NCI-H524 treated with DMSO at 0.1 percent for 48 hours (cell line): ENCODE results near the gene LRRC8B.

Source experiments
- DNase-seq: peaks from one replicate; lab custom pipeline; 2025; lab: John Stamatoyannopoulos, UW

Gene LRRC8B

DNA sequence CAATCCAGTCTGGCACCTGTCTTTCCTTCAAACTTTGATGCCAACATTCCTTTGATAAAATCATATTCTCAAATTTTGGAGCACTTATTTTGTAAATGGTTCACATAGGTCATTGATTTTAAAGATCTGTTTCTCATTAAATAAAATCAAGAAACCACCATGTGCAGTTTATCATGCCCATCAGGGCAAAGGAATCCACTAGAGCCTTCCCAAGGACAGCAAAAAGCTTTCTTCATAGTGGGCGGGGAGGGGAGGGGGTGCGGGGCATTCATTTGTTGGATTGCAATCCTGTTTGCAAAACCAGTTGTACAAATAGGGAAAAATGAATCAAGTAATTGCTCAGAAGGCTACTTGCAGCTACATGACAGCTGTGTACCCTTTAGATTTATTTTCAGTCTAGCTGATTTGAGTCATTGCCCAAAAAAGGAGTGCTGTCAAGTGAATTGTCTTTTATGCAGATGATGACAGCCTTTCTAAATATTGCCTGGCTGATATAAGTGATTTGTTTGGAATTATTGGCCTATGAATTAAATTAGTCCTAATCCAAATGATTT is 23.0 kb downstream of the LRRC8B start:
- no peak for DNase-seq

DNA sequence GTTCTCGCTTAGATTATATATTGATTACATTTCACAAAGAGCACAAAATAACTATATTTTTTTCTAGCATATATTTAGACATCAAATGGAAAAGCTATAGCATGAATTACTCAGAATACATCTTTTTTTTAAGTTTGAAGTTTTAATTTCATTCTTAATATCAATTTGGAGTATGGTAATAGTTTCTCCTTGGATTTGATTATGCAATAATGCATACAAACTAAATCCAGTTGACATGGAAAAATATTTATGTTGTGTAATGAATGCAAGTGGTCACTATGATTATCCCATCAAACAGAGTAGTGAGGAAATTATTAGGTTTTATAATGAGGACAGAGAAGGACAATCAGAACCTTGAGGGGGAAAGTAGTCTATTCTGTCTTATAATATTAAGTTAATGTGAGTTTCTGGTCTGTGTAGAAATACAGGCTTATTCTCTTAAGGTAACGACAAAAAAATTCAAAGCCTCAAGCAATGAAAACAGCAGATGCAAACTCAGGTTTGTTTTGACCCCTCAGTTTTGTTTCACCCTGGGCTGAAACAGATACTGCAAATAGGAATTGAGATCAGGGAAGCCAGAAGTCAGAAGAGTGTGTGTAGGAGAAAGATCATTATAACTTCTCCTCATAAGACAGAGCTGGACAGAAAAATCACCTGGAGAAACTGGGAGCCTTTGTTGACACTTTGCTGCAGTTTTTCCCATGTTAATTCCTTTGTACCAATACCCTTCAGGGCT is 23.7 kb downstream of the LRRC8B start:
- no peak for DNase-seq

DNA sequence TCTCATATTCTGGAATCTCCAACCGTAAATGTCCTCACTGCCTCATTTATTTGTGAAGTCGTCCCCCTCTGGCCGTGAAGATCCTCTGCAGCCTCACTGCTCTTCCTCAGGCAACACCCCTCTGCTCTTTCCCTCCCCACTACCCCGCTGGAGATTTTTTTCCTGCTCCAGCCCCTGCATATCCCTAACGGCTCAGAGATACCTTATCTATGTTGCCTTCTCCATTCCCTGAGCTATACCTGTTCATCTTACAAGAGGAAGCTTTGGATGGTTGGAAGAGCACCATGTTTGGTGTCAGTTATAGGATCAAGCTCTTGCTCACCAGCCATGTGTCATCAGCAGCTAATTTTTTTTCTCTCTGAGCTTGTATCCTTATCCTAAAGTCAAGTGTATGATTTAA is 26.4 kb downstream of the LRRC8B start:
- DNase-seq, result no peak

GRCh38 chr1:89552471-89553081 is 27.9 kb downstream of the LRRC8B start:
- no peak for DNase-seq

DNA sequence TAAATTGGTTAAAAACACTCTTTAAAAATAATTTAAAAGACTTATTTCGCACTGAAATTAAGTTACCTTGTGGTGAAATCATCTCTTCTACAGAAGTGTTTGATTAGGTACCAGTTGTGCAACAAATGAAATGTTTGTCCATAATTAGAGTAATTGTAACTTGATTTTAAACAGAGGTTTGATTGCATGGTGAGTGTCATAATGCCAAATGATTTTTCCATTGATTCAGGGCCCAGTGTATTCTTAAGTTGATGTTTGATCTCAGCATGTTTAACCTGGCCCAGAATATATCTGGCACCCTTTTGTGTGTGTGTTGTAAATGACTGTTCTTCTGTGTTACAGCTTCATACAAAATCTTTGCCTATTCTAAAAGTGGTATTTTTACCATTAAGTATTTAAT is 28.5 kb downstream of the LRRC8B start:
- DNase-seq, result no peak

- no peak for DNase-seq
Measured at GRCh38 chr1:89555550-89555949, 30.9 kb downstream of the LRRC8B start.

DNA sequence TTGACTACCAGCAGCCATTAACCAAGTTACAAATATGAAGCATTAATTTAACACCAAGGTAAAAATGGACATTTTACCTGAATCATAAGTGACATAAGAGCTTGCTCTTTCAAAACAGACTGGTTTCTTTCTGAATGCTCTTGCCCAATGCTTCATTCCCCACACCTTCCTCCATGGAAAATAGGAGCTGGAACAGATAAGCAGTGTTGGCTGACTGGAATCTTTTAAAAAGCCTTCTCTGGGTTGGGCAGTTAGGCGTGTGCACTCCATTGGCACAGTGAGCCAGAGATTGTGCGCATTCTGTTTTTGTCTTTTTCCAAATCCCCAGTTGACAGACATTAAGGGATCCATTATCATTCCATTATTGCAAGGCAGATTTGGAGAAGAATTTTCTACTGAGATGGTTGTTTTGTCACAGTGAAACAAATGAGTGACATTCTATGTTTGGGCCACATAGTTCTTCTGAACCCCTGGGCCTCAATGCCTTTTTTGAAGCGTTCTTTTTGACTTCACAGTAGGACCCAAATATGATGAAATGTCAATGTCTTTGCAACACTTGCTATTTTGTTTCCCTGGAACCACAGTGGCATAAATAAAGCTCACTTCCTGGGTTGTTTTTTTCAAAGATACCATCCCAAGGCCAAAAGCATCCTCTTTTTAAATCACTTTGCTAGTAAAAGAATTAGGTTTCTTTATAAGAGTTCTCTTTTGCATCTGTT is 32.3 kb downstream of the LRRC8B start:
- no peak for DNase-seq

DNA sequence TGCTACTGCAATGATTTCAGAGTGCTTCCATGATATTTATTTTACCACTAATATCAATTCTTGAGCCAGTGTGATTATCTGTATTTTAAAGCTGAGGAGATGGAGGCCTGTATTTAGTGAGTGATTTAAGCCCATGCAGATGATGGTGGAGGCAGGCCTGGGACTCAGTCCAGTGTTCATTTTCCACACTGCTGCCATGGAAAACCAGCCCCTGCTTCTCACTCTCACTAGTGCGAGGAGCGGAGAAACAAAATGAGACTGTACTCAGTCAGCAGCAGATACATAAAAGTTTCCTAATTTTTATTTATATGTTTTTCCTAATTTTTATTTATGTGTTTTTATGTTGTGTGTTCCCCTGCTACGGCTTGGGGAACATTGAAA is 32.8 kb downstream of the LRRC8B start:
- DNase-seq, result no peak

GRCh38 chr1:89557956-89558355 is 33.3 kb downstream of the LRRC8B start:
- no peak for DNase-seq

DNA sequence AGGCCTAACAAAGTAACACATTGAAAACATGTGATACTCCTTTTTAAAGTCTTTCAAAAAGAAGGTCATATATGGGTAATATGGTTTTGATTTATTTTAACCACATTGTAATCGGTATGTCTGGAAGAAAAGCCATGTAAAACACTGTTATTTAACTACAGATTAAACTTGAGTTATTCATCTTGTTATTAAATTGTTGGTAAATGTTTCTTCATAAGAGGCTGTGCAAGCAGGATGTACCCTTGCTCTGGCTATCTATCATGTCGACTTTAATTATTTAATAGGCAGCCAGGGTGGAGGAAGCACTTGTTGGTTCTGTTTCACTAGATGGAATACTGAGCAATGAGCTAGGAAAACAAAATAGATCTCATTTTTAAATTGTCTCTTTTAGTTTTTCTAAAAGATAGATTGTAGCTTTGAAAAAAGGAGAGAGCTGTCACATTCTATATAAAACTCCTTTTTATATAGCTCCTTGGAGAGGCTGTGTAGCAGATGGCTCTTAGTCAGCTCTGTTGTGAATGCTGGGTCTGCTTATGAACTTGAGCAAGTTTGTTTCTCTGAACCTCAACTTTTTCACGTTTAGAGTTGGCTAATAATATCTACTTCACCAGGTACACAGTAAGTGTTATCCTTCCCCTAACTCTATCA is 39.5 kb downstream of the LRRC8B start:
- peak; percentile 10 for DNase-seq

DNA sequence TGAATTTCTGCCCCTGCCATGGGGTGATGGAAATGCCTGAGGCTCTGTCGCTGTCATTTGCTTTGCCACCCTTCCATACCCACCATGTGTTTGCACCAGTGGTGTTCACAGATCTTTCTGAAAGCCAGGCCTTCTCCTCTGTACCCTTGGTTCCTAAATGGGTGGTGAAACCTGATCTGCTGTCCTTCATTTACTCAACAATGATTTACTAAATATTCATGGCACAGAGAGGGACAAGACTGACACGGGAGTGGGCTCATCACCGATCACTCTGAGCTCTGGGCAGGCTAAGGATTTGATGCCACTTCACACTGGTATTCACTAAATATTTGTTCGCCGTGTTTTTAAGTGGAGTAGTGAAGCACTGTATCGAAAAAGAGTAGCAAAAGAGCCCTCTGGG is 40.9 kb downstream of the LRRC8B start:
- DNase-seq, result no peak

DNA sequence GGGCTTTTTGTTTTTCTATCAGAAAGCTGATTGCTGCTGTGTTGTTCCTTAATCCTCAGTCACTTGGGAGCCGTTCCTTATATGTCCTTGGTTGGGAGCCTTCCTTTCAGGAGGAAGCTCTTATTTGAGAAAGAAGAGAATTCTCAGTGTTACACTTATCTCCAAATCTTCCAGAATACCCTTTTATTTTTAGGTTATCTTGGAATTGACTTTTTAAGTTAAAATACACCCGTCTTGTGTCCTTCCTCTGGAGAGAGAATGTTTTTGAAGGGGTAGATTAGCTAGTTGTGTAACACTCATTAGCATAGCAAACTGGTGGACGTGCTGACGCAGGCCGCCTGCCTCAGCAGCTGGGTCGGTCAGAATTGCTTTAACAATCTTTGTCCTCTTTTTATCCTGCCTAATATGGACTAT is 42.1 kb downstream of the LRRC8B start:
- DNase-seq, result peak; percentile 69

DNA sequence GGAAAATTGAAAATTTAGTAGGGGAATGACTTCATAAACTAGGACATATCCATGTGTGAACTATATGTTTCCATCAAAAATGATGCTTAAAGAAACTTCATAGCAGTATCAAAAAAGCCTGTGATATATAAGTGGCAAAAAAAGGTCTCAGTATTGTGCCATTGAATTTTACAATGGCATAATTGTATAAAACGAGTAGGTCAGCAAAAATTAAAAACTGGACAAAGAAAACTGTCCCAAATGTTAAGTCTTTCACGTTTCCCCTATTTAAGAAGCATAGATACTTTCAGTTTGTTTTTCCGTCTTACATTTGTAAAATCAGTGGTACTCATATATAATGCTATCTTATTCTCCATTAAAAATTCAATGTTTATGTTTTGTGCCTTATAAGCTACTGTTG is 43.2 kb downstream of the LRRC8B start:
- DNase-seq, result no peak

DNA sequence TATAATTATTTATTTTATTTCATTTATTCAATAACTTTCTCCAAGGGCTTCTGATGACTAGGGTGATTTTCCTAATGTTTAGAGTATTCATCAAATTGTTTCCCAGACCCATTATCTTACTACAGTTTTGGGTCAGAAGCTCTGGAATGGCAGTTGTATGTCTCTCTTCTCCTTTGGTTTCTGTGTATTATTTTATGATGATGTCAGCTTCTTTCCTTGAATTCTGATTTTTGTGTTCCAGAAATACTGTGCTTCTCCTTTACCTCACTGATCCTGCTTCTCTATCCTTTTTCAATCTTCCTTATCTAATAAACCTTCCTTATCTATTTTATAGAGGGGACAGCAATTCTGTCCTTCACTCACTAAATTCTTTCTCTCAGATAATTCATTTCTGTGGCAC is 48.8 kb downstream of the LRRC8B start:
- DNase-seq, result no peak

- DNase-seq, result no peak
Measured at GRCh38 chr1:89574621-89575020, 50.0 kb downstream of the LRRC8B start.

- DNase-seq, result no peak
Measured at GRCh38 chr1:89575207-89575606, 50.6 kb downstream of the LRRC8B start.

DNA sequence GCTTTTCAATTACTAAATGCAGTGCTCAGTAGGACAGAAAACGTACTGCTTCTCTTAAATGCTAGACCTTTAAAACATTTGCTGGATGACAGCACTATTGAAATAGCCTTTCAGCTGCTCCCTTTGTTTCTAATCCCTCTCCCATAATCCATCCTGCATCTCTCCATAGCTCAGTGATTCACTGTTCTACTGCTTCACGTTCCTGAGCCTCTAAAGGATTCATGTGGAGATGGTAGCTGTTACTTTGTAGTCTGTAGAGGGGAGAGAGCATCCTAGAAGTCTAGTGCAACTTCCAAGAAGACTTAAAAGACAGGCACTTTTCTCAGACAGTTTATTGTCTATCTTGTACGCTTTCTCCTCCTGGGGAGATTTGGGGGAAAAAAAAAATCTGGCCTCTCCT is 51.4 kb downstream of the LRRC8B start:
- DNase-seq, result no peak

- DNase-seq, result no peak
Measured at GRCh38 chr1:89578151-89578550, 53.5 kb downstream of the LRRC8B start.

GRCh38 chr1:89578946-89579684 is 54.5 kb downstream of the LRRC8B start:
- DNase-seq, result no peak

GRCh38 chr1:89580036-89580435 is 55.4 kb downstream of the LRRC8B start:
- DNase-seq, result no peak

DNA sequence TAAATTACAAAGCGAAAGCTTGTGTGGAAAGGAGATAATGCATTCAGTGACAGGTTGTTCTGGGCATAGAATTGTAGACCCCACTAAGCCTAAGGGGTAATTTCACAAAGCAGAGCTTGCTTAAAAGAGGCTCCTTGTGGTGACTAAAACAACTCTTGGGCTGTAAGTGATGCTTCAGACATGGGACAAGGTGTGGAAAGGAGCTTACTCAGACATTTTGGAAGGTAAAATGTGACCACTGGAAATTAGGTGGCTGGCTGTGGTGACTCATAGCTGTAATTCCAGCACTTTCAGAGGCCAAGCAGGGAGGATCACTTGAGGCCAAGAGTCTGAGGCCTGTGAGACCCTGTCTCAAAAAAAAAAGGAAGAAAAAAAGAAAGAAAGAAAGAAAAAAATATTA is 57.2 kb downstream of the LRRC8B start:
- DNase-seq, result no peak

- no peak for DNase-seq
Measured at GRCh38 chr1:89582571-89582970, 57.9 kb downstream of the LRRC8B start.
